ENCODE results near the gene CLDN14.

DNA sequence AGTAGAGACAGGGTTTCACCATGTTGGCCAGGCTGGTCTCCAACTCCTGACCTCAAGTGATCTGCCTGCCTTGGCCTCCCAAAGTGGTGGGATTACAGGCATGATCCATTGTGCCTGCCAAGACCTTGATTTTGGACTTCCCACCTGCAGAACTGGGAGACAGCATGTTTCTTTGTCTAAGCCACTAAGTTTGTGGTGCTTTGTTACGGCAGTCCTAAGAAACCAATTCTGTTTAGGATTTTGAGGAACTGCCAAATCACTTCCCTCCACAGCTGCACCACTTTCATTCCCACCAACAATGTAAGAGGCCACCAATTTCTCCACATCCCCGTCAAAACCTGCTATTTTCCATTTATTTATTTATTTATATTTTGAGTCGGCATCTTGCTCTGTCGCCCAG, 48.7 kb downstream of the CLDN14 start:
- TF ChIP-seq, protein P1, sequence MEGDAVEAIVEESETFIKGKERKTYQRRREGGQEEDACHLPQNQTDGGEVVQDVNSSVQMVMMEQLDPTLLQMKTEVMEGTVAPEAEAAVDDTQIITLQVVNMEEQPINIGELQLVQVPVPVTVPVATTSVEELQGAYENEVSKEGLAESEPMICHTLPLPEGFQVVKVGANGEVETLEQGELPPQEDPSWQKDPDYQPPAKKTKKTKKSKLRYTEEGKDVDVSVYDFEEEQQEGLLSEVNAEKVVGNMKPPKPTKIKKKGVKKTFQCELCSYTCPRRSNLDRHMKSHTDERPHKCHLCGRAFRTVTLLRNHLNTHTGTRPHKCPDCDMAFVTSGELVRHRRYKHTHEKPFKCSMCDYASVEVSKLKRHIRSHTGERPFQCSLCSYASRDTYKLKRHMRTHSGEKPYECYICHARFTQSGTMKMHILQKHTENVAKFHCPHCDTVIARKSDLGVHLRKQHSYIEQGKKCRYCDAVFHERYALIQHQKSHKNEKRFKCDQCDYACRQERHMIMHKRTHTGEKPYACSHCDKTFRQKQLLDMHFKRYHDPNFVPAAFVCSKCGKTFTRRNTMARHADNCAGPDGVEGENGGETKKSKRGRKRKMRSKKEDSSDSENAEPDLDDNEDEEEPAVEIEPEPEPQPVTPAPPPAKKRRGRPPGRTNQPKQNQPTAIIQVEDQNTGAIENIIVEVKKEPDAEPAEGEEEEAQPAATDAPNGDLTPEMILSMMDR (IDR thresholded peaks at IDR 0.05; ENCODE audit: low read depth, low read length), result no peak
- no peak for TF ChIP-seq POLR2A (IDR thresholded peaks at IDR 0.05; ENCODE audit: extremely low read depth, insufficient read length)
- TF ChIP-seq, protein P2, sequence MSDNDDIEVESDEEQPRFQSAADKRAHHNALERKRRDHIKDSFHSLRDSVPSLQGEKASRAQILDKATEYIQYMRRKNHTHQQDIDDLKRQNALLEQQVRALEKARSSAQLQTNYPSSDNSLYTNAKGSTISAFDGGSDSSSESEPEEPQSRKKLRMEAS (IDR thresholded peaks at IDR 0.05; ENCODE audit: low read depth, low read length), result no peak
- TF ChIP-seq MYC (IDR thresholded peaks at IDR 0.05; ENCODE audit: low read depth, low read length), result no peak

Data from NB4 (cell line).